ENCODE data around the gene NCEH1. TPM values are rescaled to one million over a fixed set of nuclear protein-coding genes. Genes with fewer than 3 reads are reported as not detected.

NCEH1 gene
- total and polyA plus RNA-seq, 10 of the 15 experiments (the other 5 are each of a cell fraction or from before 2014, with no cell fraction given), result 1.8 to 8.1 (median 4.5) TPM

GRCh38 chr3:172710664-172711453 lies at the start of gene NCEH1 (continued):
- peak; percentile 26; the same call in 1 of the 2 replicates for TF ChIP-seq ZNF592 (IDR thresholded peaks at IDR 0.05)
- TF ChIP-seq MTA3 (IDR thresholded peaks at IDR 0.05; ENCODE audit: borderline replicate concordance, low read length), result no peak; the same call in 1 of the 2 replicates
- peak; percentile 56; the same call in 1 of the 2 replicates for TF ChIP-seq RFX5 (IDR thresholded peaks at IDR 0.05; ENCODE audit: low read depth, low read length)
- no peak for TF ChIP-seq SREBF2 (IDR thresholded peaks at IDR 0.05; ENCODE audit: low read length)
- no peak for TF ChIP-seq ATF2 (IDR thresholded peaks at IDR 0.05; ENCODE audit: low read length)
- TF ChIP-seq ZNF24 (IDR thresholded peaks at IDR 0.05), result no peak
- peak; percentile 61; the same call in 1 of the 2 replicates for TF ChIP-seq SMC3 (IDR thresholded peaks at IDR 0.05; ENCODE audit: borderline replicate concordance, low read length)
- TF ChIP-seq IKZF2 (IDR thresholded peaks at IDR 0.05), result peak; percentile 64 to 78
- peak; percentile 46; the same call in 1 of the 2 replicates for TF ChIP-seq RUNX3 (IDR thresholded peaks at IDR 0.05; ENCODE audit: low read length)
- no peak for TF ChIP-seq ZNF384 (IDR thresholded peaks at IDR 0.05; ENCODE audit: borderline replicate concordance, low read depth, low read length)
- TF ChIP-seq SREBF1 (IDR thresholded peaks at IDR 0.05; ENCODE audit: low read length), result no peak
- TF ChIP-seq STAT1 (conservative IDR thresholded peaks at IDR 0.05), result no peak
- peak; percentile 78 for TF ChIP-seq CREM (IDR thresholded peaks at IDR 0.05; ENCODE audit: low read depth)
- no peak for TF ChIP-seq RBBP5 (conservative IDR thresholded peaks at IDR 0.05)
- TF ChIP-seq SUPT20H (IDR thresholded peaks at IDR 0.05; ENCODE audit: borderline replicate concordance, control insufficient read depth, low read depth, low read length), result no peak
- TF ChIP-seq PAX5 (IDR thresholded peaks at IDR 0.05; ENCODE audit: borderline replicate concordance, low read depth, low read length), result 0 out of 2 replicates have a peak, but pooled peaks have one; percentile 35
- 0 out of 2 replicates have a peak, but pooled peaks have one; percentile 25 for TF ChIP-seq NR2F1 (conservative IDR thresholded peaks at IDR 0.05)
- TF ChIP-seq SPI1 (IDR thresholded peaks at IDR 0.05; ENCODE audit: borderline replicate concordance, insufficient read depth, low read depth, low read length), result peak; percentile 82
- no peak for TF ChIP-seq ZZZ3 (IDR thresholded peaks at IDR 0.05; ENCODE audit: control insufficient read depth, insufficient read length, low read depth)
- TF ChIP-seq JUND (IDR thresholded peaks at IDR 0.05; ENCODE audit: low read depth, low read length), result no peak
- TF ChIP-seq NFIC (IDR thresholded peaks at IDR 0.05; ENCODE audit: low read depth, low read length), result no peak
- TF ChIP-seq ZBED1 (IDR thresholded peaks at IDR 0.05; ENCODE audit: borderline replicate concordance), result no peak
- no peak for TF ChIP-seq CBX3 (IDR thresholded peaks at IDR 0.05; ENCODE audit: borderline replicate concordance, low read depth)
- no peak for TF ChIP-seq MYB (IDR thresholded peaks at IDR 0.05; ENCODE audit: borderline replicate concordance, low read depth, low read length)
- peak; percentile 52 for TF ChIP-seq RELA (IDR thresholded peaks at IDR 0.05; ENCODE audit: borderline replicate concordance, partially characterized antibody)
- TF ChIP-seq PAX8 (IDR thresholded peaks at IDR 0.05), result no peak
- no peak for TF ChIP-seq BRCA1 (IDR thresholded peaks at IDR 0.05; ENCODE audit: low read depth, low read length)
- TF ChIP-seq NR2C1 (IDR thresholded peaks at IDR 0.05), result no peak
